Measurements from ENCODE around the gene PANK4. TPM values are rescaled to one million over a fixed set of nuclear protein-coding genes. Genes with fewer than 3 reads are reported as not detected.

The PANK4 gene
- 8.3 to 10.5 TPM (median 9.7 TPM) in 5 replicates for total RNA-seq (2022; extraction: Qiagen RNA extraction)

DNA sequence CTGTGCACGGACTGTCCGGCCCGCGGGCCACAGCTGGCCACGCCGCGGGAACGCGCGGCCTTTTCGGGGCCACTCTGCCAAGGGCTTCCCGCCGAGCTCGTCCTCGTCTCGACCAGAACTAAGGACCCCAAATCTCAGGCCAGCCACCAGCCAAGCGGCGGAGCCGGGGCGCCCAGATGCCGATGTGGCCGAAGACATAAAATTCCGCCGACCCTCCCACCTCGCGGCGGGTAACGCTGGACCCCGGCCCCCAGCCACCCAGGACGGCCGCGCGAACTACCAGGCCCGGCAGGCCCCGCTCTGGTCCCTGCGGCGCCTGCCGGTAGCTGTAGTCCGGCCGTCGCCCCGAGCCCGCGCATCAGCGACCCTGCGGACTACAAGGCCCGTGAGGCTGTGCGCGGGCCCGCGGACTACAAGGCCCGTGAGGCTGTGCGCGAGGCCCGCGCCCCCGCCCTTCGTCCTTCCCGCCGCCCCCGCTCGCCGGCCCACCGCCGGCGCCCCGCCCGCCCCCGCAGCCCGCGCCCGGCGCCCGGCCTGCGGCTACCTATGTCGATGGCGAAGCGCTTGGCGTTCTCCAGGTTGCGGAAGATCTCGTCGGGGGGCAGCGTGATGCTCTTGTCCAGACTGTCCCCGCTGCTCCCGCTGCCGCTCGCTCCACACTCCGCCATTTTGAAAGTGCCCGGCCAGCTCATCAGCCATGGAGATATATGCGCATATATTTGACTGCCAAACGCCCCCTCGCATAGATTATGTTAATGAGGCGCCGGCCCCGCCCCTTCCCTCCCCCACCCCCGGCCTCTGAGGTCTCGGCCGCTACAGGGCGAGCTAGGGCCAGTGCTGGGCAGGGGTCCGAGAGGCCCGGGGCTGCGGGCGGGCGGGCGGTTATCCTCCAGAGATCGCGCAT is at the start of gene PANK4:
Gene PANK4 (minus strand): TSS at position 677 of the 904 bp plus-strand sequence. CDS start 9 bp downstream, at position 668.

GRCh38 chr1:2556277-2556677 is 29.9 kb upstream of the PANK4 start, which contains the start of gene TNFRSF14:
Gene TNFRSF14, plus strand, starts transcription at chr1:2556371. Its CDS starts 294 bp downstream, at chr1:2556665.

DNA sequence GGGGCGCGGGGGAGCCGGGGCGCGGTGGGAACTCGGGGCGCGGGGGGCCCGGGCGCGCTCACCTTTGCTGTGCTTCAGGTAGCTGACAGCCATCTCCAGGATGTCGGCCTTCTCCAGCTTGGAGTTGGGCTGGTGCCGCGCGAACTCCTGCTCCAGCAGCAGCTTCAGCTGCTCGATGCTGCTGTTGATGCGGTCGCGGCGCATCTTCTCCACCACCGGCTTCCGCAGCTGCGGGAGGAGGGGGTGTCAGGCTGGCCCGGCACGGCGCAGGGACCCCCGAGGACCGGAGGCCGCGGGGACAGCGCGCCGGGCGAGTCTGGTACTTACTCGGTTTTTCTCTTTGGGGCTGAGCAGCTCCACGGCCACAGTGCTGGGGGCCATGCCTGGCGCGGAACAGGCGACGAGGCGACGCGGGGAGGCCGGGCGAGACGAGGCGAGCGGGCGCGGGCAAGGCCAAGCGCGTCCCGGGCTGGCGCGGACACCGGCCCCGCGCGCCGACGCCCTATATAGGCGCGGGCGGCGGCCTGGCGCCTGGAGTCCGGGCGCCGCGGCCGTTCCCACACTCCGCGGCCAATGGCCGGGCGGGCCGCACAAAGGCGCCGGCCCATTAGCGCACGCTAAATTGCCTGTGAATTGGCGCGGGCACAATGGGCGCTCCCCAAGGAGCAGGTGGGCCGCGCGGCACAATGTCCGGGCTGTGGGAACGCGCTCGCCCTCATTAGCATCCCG is 3.6 kb upstream of the PANK4 start, which contains the start of gene HES5:
Gene HES5 (minus strand): TSS at position 480 of the 729 bp plus-strand sequence. CDS start 99 bp downstream, at position 381.

GRCh38 chr1:2476061-2476999 is 50.1 kb downstream of the PANK4 start, which contains the start of gene PLCH2:
Gene PLCH2, plus strand, starts transcription at chr1:2476289. Its CDS starts 300 bp downstream, at chr1:2476589.

Other genes with a start within 250 kb of the PANK4 start
- gene MORN1, start 135.0 kb downstream of the PANK4 start, total RNA-seq (2022; extraction: Qiagen RNA extraction) = 4.3 to 6.5 TPM (median 6.1 TPM) in 5 replicates
- gene RER1, start 134.8 kb downstream of the PANK4 start, total RNA-seq (2022; extraction: Qiagen RNA extraction) = 100 to 141 TPM (median 125 TPM) in 5 replicates
- gene PEX10, start 114.0 kb downstream of the PANK4 start, total RNA-seq (2022; extraction: Qiagen RNA extraction) = 19.6 to 23.3 TPM (median 22.3 TPM) in 5 replicates
- 0.10 to 0.40 TPM (median 0.33 TPM) in 5 replicates for gene PLCH2, start 50.3 kb downstream of the PANK4 start, total RNA-seq (2022; extraction: Qiagen RNA extraction)
- gene HES5, start 3.7 kb upstream of the PANK4 start, total RNA-seq (2022; extraction: Qiagen RNA extraction) = not detected in 5 replicates
- 0.11 to 0.37 TPM (median 0.22 TPM) in 4 of 5 replicates, not detected in the other for gene TNFRSF14, start 29.8 kb upstream of the PANK4 start, total RNA-seq (2022; extraction: Qiagen RNA extraction)
- gene PRXL2B, start 60.2 kb upstream of the PANK4 start, total RNA-seq (2022; extraction: Qiagen RNA extraction) = 17.2 to 23.9 TPM (median 21.5 TPM) in 5 replicates
- gene MMEL1, start 106.4 kb upstream of the PANK4 start, total RNA-seq (2022; extraction: Qiagen RNA extraction) = 0.08 TPM in 1 of 5 replicates, not detected in the others